IMR-90 (cell line): Measurements from ENCODE around the gene NEDD4L. TPM values are rescaled to one million over a fixed set of nuclear protein-coding genes. Genes with fewer than 3 reads are reported as not detected.
"Not testable (repeated sequence)": the region's sequence is repeated elsewhere in the genome, so short reads cannot be mapped to it uniquely, and the experiment has no call there.

Experiments used
- ATAC-seq: fragments of 200-7000 bp; cut with Tn5 transposase; 2 replicates; pipeline ENCODE4 v1.9.1; 2020; ENCODE audit warnings: low read depth, mild to moderate bottlenecking, moderate library complexity
- BruUV-seq: library from RNA; stranded (reverse); fragments of 400-500 nt; replicated peaks from 2 replicates; lab custom pipeline; 2021; lab: Mats Ljungman, UMichigan
- CTCF ChIA-PET: fragments of 300-600 bp; formaldehyde crosslinking; extraction: SDS; loops from one replicate; lab custom pipeline; 2021; ENCODE audit warnings: antibody characterized with exemption; lab: Yijun Ruan, JAX
- POLR2A ChIA-PET: fragments of 300-600 bp; sonication (Branson Sonifier 250); formaldehyde crosslinking; loops from one replicate; lab custom pipeline; 2022; ENCODE audit warnings: antibody characterized with exemption; ENCODE audit not compliant: unreplicated experiment; lab: Charles Lee
- DNase-seq: peaks from one replicate; pipeline ENCODE4 v3.0.0; 2013
- H2AFZ ChIP-seq: replicated peaks from 2 replicates; pipeline ENCODE3; 2013; ENCODE audit warnings: low read length, mild to moderate bottlenecking; ENCODE audit not compliant: poor library complexity
- H2AK5ac ChIP-seq: 2 replicates; pipeline ENCODE4 v1.6.1; 2013; ENCODE audit warnings: low read depth, low read length, inconsistent platforms
- H2AK9ac ChIP-seq: replicated peaks from 2 replicates; pipeline ENCODE3; 2013; ENCODE audit warnings: mild to moderate bottlenecking, low read depth, low read length, moderate library complexity; ENCODE audit not compliant: poor library complexity
- H2BK120ac ChIP-seq: 2 replicates; pipeline ENCODE4 v1.6.1; 2013; ENCODE audit warnings: low read depth, low read length, inconsistent platforms
- H2BK15ac ChIP-seq: 3 replicates; pipeline ENCODE4 v1.6.1; 2013; ENCODE audit warnings: low read depth, low read length, inconsistent platforms
- H2BK20ac ChIP-seq: 2 replicates; pipeline ENCODE4 v1.6.1; 2013; ENCODE audit warnings: low read depth, mild to moderate bottlenecking, inconsistent platforms, low read length, moderate library complexity
- H2BK5ac ChIP-seq: 2 replicates; pipeline ENCODE4 v1.6.1; 2013; ENCODE audit warnings: mild to moderate bottlenecking, low read depth, low read length, inconsistent platforms; ENCODE audit not compliant: poor library complexity, severe bottlenecking
- H3K14ac ChIP-seq: replicated peaks from 2 replicates; pipeline ENCODE4 v1.6.1; 2013; ENCODE audit warnings: low read depth, low read length, inconsistent platforms
- H3K18ac ChIP-seq: 2 replicates; pipeline ENCODE4 v1.6.1; 2013; ENCODE audit warnings: low read depth, low read length, control low read depth
- H3K23ac ChIP-seq: 2 replicates; pipeline ENCODE4 v1.6.1; 2013; ENCODE audit warnings: low read depth, low read length, inconsistent platforms
- H3K27ac ChIP-seq: 2 replicates; pipeline ENCODE4 v1.5.1; 2013; ENCODE audit warnings: mild to moderate bottlenecking, control low read depth, low read length; ENCODE audit not compliant: insufficient read depth
- H3K27me3 ChIP-seq: 2 replicates; pipeline ENCODE4 v1.6.1; 2013; ENCODE audit warnings: low read length; ENCODE audit not compliant: control insufficient read depth, insufficient read depth
- H3K36me3 ChIP-seq: 2 replicates; pipeline ENCODE4 v1.6.1; 2013; ENCODE audit warnings: low read length, mixed read lengths; ENCODE audit not compliant: control insufficient read depth, insufficient read depth
- H3K4ac ChIP-seq: 2 replicates; pipeline ENCODE4 v1.6.1; 2013; ENCODE audit warnings: low read depth, low read length, inconsistent platforms
- H3K4me1 ChIP-seq: 2 replicates; pipeline ENCODE4 v1.6.1; 2013; ENCODE audit warnings: low read length, mixed read lengths; ENCODE audit not compliant: control insufficient read depth, insufficient read depth
- H3K4me2 ChIP-seq: 2 replicates; pipeline ENCODE4 v1.6.1; 2013; ENCODE audit warnings: low read depth, mild to moderate bottlenecking, control low read depth, low read length, moderate library complexity
- H3K4me3 ChIP-seq: 2 replicates; pipeline ENCODE4 v1.5.1; 2013; ENCODE audit warnings: low read depth, mild to moderate bottlenecking, control low read depth, low read length, moderate library complexity; ENCODE audit not compliant: insufficient read depth
- H3K56ac ChIP-seq: 2 replicates; pipeline ENCODE4 v1.6.1; 2013; ENCODE audit warnings: low read length, inconsistent platforms; ENCODE audit not compliant: insufficient read depth; ENCODE audit errors: extremely low read depth
- H3K79me1 ChIP-seq, 2 experiments: 2 replicates each; pipeline ENCODE4 v1.6.1; 2013; ENCODE audit warnings: low read length in 2 of 2, inconsistent platforms in 1 of 2, low read depth in 1 of 2
- H3K9ac ChIP-seq: 2 replicates; pipeline ENCODE4 v1.6.1; 2013; ENCODE audit warnings: low read depth, low read length, control low read depth
- H3K9me1 ChIP-seq: 2 replicates; pipeline ENCODE4 v1.6.1; 2013; ENCODE audit warnings: low read length, inconsistent platforms; ENCODE audit not compliant: insufficient read depth
- H3K9me3 ChIP-seq: 2 replicates; pipeline ENCODE4 v1.6.1; 2013; ENCODE audit warnings: low read length; ENCODE audit not compliant: control insufficient read depth, insufficient read depth
- H4K20me1 ChIP-seq: 2 replicates; pipeline ENCODE4 v1.6.1; 2013; ENCODE audit warnings: low read length, inconsistent platforms; ENCODE audit not compliant: insufficient read depth
- H4K5ac ChIP-seq: 2 replicates; pipeline ENCODE4 v1.6.1; 2013; ENCODE audit warnings: mild to moderate bottlenecking, low read depth, low read length, control low read depth
- H4K8ac ChIP-seq, 2 experiments: 2 replicates each; pipeline ENCODE4 v1.6.1; 2013; ENCODE audit warnings: low read depth in 2 of 2, low read length in 2 of 2, control low read depth in 1 of 2, inconsistent platforms in 1 of 2
- H4K91ac ChIP-seq: 2 replicates; pipeline ENCODE4 v1.6.1; 2013; ENCODE audit warnings: low read depth, low read length, inconsistent platforms; ENCODE audit not compliant: insufficient read depth
- WGBS, 2 experiments: methylation state at CpG; one replicate each; pipeline versions ENCODE4 v1.1.5 to v1.1.7; 2013; ENCODE audit warnings: missing lambda C conversion rate in 2 of 2; ENCODE audit not compliant: insufficient read length in 1 of 2; ENCODE audit errors: extremely low coverage in 2 of 2; 5-methylcytosine and 5-hydroxymethylcytosine counted together
- dilution Hi-C: fragments of 300-500 bp; cut with HindIII; formaldehyde crosslinking; loops from one replicate; pipeline ENCODE4 v1.14.3; 2018; ENCODE audit warnings: low sequenced_read_pairs; ENCODE audit not compliant: unreplicated experiment
- in situ Hi-C: fragments of 300-500 bp; cut with MboI; formaldehyde crosslinking; loops from 3 replicates; pipeline ENCODE4 v1.14.3; 2019; ENCODE audit warnings: low sequenced_read_pairs, inconsistent platforms, mixed read lengths
- intact Hi-C: fragments of 100-400 bp; cut with micrococcal nuclease; formaldehyde crosslinking; loops from 2 replicates; pipeline ENCODE4 v1.10.0; 2022
- polyA plus RNA-seq, 3 experiments: library from polyadenylated mRNA; depleted of rRNA; stranded (reverse); fragments of >200 nt; gene quantifications; 2 replicates each; pipeline ENCODE4 v1.2.3, GENCODE V29; 2012; ENCODE audit warnings: low replicate concordance in 1 of 3
- total RNA-seq: library from RNA; depleted of rRNA; stranded (reverse); fragments of >200 nt; gene quantifications from 2 replicates; pipeline ENCODE4 v1.2.3, GENCODE V29; 2012

NEDD4L gene
- total and polyA plus RNA-seq, 2 of the 4 experiments (the other 2 are of a cell fraction): 10.0 to 10.9 TPM

DNA sequence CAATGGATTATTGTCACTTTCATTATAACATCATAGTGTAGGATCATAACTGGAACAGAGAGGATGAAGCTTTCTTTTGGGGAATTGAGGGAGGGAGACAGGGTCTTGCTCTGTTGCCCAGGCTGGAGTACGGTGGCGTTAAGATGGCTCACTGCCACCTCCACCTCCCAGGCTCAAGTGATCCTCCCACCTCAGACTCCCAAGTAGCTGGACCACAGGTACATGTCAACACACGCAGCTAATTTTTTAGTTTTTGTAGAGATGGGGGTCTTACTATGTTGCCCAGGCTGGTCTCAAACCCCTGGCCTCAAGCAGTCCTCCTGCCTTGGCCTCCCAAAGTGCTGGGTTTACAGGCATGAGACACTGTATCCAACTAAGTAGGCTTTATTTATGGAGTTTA lies 221.5 kb downstream of the NEDD4L start:
- DNase-seq, H2AFZ ChIP-seq, POLR2A ChIA-PET, ATAC-seq, H4K91ac ChIP-seq, H3K27ac ChIP-seq, H3K4ac ChIP-seq, H3K27me3 ChIP-seq, H3K79me1 ChIP-seq, H4K5ac ChIP-seq, H3K9ac ChIP-seq, H3K4me1 ChIP-seq, H4K20me1 ChIP-seq, H4K8ac ChIP-seq, H2BK20ac ChIP-seq, H3K4me2 ChIP-seq, dilution Hi-C loops, H2BK5ac ChIP-seq, H3K9me1 ChIP-seq, intact Hi-C loops, H3K23ac ChIP-seq, H2AK5ac ChIP-seq, H2BK15ac ChIP-seq, H3K4me3 ChIP-seq, H3K14ac ChIP-seq, H2BK120ac ChIP-seq, H3K9me3 ChIP-seq, BruUV-seq, H2AK9ac ChIP-seq, in situ Hi-C loops, CTCF ChIA-PET, H3K18ac ChIP-seq, H3K56ac ChIP-seq, H3K36me3 ChIP-seq: not testable (repeated sequence)
- no CpG with 5 or more reads among the region's 3 CpGs for WGBS, 2 experiments
